Endometrium (tissue), 2 donors: Measurements from ENCODE around the gene FKTN.

Experiments
- FAIRE-seq: peaks from 2 replicates; lab custom pipeline; 2012; peaks lifted over from hg19 to GRCh38; lab: Jason Lieb, UNC
- donor health status: control.
- donor health status: control.

The FKTN gene

DNA sequence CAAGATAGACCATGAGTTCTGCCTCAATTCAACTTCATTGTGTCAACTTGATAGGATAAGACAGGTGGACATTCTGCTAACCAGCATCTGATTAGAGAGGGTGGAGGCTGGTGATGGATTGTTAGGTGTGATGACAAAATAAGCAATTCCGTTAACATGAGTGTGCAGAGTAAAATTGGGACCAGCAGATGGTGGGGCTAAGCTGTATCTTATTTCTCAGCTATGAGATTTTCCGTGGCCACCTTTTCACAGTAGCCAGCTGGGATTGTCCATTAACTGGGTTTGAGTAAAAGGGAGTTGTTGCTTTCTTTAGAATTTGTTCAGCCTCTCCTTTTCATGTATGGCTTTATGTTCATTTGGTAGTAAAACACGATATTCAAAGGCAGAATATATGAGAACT, 75.5 kb downstream of the FKTN start:
- no peak for FAIRE-seq

DNA sequence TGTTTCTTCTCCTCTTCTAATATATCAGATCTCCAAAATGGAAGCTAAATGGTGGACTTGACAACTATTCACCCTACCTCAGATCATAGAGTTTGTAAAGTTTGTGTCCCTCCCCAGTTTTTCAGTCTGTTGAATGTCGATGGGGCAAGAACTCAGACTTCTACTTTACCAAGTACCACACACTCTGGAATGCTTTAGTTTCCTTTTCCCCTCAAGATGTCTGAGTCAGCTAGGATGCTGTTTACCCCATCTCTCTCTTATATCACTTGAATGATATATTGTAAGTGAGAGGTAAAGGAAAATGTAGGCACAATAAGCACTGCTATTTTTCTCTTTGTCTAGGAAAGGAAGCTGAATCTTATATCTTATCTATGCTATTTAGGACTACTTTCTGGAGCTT, 78.4 kb downstream of the FKTN start:
- FAIRE-seq: no peak

DNA sequence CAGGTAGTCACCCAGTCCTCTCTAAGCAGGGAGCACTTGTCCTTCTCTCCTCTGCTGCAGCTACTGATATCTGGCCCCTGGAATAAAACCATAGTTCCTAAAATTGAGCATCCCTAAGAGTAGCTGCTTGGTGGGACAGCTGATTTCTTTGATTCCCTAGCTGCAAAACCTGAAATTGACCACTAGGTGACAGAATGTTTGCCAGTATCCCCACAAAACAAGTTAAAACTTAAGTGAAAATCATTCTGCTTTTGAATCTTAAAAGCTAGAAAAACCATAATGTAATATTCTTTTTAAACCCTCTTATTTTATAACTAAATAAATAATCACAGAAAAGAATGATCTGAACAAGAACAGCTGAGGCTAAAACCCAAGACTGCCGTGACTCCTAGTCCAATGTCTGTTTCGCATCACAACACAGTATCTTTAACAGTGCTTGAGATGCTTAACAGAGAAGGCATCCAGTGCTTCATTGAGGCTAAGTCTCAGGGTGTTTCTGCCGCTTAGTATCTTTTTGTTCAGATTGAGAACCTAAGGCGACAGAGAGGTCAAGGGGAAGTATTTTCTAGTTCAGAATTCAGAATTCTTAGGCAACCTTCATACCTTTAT, 80.0 kb downstream of the FKTN start:
- FAIRE-seq: no peak

DNA sequence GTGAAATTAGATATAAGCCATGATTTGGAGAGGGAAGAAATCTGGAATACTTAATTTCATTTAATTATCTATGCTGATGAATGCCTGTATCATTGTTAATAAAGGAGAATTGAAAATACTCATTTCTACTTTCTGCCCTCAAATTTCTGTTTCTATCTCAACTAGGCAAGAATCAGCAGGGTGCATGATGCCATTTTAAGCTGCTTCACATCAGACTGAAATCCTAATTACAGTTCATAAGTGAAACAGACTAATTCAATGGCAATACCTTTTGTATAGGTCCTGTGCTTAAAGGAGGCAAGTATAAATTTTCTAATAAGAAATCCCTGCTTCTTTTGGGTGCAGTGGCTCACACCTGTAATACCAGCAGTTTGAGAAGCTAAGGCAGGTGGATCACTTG, 82.0 kb downstream of the FKTN start:
- no peak for FAIRE-seq

DNA sequence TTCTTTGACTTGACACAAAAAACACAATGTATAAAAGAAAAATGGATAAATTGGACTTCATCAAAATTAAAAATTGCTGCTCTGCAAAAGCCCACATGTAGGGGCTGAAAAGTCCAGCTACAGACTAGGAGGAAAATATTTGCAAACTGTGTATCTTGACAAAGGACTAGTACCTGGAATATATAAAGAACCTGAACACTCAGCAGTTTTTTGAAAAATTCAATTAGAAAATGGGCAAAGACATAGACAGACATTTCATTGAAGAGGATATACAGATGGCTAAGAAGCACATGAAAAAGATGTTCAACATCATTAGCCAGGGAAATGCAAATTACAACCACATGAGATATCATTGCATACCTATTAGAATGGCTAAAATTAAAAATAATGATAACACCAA, 85.9 kb downstream of the FKTN start:
- no peak for FAIRE-seq

DNA sequence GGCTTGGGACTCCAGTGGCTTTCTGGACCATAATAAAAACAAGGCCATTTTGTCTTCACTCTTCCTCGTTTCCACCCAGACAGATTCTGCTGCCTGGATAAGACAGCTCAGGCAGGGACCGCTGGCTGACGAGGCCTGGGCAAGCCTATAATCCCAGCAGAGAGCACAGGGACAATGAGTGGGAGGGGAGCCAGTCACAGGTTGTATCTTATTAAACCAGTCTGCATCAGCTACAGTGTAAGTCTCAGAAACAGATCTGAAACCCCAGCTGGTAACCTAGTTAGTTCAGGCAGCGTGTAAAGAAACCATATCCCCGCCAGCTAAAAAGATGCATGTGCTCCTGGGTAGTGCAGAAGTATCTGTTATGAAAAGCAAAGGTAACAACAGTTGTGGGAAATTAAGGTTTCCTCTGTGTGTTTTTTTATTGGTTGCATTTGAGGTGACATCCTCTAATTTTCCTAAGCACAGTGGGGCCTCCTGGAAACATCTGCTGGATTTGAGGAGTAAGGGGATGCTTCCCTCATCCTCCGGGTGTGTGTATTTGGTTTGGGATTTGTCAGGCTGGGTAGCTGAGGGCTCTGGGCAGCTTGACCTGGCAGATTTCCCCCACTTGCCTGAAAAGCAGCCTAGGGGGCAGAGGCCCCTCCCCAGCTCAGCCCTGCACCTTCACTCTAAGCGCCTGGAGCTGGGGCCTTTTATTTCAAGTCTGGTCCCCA, 89.1 kb downstream of the FKTN start:
- no peak for FAIRE-seq

DNA sequence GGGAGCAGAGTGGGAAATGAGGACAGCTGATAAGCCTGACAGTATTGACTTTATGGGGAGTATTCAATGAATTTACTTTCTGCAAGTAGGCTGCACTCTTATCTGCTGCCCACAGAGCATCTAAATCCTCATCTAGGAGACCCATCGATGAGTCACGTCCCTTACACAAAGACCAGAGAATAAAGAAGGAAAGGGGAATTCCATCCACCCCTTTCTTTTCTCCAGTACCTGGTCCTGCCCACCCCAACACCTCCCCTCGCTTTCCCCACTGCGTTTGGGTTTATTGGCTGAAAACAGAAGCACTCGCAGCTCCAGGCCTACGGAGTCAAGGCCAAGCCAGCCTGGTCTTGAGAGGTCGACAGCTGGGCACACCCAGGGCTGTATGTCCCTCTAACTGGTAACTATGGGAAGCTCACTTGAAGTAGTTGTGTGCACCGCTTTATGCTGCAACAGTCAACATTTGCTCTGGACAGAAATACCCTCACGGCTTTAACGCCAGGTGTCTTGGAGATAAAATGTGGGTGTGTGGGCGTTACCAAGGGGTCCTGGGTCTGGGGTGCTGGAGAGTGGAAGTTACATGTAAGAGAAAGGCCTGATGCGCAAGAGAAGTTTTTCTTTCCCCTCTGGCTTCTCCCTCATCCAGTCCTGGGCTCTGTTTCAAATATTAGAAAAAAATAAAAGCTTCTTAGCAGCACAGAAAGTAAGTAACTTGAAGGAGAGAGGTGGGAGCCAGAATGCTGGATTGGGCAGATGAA, 89.8 kb downstream of the FKTN start:
- no peak for FAIRE-seq

DNA sequence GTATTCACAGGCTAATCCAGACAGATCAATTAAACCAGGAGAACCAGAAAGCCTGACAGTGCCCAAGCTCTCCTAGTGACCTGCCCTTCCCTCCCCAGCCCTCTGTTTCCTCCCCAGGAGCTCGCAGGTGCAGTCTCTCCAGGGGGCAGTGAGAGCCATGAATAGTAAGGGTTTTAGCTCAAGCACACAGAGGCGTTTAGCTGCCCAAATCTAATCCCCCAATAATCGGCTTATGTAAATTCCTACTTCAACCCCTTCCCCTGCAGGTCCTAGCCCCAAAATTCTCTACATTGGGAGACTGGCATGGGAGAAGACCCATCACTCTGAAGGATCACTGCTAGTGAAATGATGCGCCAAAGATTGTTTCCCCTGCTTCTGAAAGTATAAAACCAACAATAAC, 93.9 kb downstream of the FKTN start:
- FAIRE-seq: no peak

DNA sequence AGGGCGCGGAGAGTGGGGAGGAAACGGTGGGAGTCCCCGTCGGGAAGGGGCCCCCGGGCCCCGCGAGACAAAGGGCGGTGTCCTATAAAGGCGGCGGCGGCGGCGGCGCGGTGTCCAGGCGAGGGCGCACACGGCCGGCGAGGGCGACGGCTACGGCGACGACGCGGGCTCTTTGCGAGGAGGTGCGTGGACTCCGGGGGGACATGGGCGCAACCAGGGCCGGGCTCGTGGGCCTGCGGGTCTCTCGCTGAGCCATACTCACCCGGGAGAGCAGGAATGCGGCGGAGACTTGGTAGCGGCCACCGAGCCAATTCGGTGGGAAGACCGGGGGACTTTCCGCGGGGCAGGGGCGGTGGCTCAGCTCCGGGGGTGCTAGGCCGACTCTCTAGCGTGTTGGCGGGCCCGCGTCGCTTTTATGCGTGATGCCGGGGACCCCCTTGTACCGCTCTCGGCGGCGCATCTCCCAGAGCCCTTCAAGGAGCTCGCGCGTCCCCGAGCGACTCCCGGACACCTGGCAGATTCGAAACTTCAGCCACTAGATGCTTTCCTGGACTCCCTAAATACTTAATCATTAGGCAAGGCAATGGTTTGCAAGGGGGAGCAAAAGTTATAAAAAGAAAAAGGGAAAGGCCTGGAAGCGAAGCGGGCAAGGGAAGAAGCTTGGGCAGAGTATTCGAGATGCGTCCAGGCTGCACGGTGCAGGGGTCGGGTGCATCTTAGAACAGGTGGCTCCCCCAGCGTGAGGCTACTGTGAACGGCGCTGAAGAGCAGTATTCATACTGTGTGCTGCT, 98.4 kb downstream of the FKTN start:
- no peak for FAIRE-seq

DNA sequence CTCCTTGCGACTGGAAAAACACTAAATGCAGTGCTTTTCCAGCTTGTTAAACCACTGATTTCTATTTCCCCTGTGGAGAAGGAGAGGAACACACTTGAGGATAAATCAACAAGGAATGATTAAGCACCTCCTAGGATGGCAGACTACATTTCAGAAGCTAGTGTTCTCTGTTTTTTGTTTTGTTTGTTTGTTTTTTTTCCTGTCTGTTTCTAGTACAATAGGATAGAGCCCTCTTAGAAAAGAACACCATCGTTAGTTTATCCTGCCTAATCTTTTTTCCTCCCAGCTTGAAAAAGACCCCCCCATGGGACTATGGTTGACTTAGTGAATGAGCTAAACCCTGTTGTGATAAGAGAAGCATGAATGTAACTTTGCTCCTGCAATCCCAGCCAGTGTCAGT, 100.4 kb downstream of the FKTN start:
- FAIRE-seq: no peak

DNA sequence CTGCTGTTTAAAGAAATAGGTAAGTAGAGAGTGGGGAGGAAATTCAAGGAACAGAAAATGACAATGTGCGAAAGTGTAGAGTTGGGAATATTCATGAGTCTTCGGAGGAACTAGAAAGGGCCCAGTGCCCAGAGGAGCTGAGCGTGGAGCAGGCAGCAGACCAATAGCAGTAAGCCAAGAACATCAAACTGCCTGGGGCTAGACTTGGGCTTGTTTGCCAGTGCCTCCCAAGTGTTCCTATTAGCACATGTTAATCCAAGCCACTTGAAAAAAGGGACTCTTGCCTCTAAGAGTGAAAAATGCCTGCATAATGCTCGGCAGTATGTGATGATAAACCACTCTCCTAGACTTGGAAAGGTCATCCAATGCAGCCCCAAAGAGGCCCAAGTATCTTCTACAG, 103.1 kb downstream of the FKTN start:
- no peak for FAIRE-seq

DNA sequence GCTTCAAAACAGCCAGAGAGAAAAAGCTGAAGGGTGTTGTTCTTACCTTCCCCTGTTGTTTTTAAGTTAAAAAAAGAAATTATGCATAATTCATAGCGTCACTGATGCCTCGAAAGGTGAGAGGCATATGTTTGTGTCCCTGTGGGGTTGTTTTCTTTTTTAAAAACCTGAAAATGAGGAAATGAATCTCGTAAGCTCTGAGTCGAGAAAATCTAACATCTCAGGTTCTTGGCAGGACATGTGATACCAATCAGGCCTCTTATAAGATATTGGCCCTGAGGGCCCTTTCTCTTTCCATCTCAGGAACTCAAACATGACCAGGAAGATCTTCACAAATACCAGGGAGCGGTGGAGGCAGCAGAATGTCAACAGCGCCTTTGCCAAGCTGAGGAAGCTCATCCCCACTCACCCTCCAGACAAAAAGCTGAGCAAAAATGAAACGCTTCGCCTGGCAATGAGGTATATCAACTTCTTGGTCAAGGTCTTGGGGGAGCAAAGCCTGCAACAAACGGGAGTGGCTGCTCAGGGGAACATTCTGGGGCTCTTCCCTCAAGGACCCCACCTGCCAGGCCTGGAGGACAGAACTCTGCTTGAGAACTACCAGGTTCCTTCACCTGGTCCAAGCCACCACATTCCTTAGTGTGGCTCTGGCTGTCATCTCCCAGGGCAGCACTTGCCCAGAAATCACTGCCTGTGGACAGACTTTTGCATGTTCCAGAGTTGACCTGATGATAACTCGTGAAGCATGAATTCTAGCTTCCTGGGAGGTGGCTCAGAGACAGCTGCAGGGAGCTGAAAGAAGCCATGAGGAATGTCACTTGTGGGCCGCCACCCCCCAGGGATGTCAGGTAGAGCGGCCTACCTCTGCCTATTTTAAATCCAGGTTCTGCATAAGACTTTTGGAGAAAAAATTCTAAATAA, 104.5 kb downstream of the FKTN start, which contains the start of gene TAL2:
Gene TAL2, plus strand, starts transcription at position 274 of the 921 bp plus-strand sequence. Its CDS starts 40 bp downstream, at position 314.
- FAIRE-seq: no peak

DNA sequence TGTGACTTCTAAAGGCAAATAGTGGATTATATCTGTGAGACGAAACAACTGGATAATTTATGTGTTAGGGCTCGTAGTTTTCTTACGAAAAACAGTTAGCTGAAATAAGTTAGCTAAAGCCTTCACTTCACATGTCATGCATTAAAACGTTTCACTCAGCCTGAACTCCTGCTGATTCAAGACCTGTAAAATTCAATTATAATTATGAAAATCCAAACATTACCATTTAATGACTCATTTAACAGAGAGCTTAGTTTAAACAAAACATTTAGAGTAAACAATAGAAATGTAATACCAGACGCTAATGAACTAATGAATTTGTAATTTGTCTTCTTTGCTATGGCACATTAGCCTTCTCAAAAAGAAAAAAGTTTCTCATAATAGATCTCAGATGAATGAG, 106.0 kb downstream of the FKTN start:
- no peak for FAIRE-seq

DNA sequence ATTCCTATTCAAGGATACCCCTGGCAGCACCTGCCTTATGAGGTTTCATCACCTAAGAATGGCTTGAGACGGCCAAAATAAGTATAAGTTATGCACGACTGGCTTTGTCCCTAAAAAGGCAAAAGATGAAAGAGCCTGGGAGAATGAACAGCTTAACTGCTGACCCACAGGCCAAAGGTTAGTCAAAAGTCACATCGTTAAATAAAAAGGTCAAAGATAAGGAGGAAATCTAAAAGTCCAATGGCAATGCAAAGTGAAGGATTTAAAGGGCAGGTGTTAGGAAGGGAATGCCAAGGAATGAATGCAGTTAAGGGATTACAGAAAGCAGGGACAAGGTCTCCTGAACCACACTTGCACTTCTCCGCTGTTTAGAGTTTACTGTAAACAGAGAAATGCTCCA, 109.9 kb downstream of the FKTN start:
- FAIRE-seq: no peak

DNA sequence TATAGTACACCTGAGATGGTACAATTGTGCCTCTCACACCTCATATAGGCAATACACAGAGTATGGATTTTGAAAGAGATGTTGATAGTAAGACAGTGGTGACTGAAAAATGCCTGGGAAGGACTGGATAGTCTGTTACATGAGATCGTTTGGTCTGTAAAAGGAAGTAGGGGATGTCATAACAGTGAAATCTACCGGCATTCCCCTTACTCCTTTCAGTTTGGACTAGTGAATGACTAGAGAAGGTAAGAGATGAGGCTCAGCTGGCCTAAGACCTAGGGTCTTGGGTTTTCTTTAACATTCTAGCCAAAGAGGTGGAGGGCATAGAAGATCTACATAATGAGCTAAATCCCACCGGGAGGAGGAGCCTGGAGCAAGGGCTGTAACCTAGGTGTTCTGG, 112.4 kb downstream of the FKTN start:
- no peak for FAIRE-seq

DNA sequence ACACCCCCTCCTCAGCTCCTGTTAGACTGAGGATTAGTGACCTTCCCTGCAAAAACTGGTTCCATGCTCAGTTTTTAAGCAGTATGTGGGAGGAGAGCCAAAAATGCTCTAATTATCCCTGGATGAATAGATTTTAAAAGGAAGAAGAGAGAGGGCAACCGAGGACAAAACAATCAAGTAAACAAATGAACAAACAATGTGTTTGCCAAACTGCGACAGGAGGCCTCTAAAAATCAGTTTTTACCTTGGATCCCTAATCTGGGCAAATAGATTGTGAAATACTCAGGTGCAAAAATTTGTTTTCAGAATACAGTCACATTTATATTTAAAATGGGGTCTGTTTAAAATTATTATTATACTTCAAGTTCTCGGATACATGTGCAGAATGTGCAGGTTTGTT, 112.8 kb downstream of the FKTN start:
- FAIRE-seq: no peak

DNA sequence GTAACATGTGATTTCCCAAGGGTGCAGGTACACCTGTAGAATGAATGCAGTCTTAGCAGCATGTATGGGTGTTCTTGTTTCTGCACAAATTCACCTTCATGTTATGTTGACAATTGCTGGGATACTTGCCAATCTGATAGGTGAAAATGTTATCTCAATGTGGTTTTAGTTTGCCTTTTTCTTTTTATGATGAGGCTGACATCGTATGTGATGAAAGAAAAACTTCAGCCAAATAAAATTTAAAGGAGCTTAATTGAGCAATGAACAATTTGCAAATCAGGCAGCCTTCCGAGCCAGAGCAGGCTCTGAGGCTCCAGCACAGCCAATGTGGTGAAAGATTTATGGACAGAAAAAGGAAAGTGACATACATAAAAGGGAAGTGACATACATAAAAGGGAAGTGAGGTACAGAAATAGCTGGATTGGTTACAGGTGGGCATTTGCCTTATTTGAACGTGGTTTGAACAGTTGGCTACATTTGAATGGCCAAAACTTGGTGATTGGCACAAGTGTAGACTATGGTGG, 114.8 kb downstream of the FKTN start:
- FAIRE-seq: no peak

DNA sequence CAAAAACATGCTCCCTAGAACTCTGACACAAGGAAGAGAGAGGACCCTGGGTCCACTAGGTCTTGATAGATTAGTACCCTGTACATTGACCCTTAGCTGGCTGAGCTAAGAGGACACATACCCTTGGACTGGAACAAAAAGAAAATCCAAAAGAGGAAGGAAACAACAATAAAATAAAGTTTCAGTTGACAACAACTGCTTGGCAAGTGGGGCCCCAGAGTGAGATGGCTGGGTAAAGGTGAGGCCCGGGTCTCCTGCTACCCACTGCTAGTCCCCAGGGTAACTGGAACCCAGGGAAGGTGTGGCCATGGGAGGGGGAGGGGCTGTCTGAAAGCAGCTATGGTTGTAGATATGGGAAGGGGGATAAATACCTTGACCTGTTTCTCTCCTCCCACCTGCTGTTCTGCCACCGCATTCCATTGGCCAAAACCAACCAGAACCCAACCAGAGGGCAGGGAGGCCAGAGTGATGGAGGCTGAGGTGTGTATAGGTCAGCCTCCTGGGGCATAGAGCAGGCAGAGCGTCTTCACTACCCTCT, 116.0 kb downstream of the FKTN start:
- no peak for FAIRE-seq

DNA sequence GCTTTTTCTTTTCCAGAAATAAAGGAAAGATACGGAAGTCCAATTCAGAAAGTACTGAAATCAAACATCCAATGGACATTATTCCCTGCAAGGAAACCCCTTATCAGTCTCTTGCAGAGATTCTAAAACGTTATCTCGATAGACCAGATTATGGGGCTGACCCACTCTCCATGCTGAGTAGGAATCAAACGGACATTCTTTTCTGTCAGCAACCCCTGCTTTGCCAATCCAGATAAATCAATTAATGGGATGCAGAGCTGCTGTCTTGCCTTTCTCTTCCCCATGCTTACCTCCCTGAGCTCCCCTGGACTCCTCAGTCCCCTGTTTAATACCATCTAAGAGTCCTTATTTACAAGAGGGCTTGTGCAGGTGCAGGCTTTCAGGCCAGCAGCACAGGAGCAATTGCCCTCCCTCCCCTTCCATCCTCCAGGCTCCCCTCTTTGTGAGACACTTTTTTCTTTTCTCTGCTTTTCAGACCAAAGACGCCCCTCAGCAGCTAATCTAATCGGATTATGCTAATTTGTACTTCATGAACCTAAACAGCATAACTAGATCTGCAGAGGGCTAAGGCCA, 118.5 kb downstream of the FKTN start:
- FAIRE-seq: no peak

DNA sequence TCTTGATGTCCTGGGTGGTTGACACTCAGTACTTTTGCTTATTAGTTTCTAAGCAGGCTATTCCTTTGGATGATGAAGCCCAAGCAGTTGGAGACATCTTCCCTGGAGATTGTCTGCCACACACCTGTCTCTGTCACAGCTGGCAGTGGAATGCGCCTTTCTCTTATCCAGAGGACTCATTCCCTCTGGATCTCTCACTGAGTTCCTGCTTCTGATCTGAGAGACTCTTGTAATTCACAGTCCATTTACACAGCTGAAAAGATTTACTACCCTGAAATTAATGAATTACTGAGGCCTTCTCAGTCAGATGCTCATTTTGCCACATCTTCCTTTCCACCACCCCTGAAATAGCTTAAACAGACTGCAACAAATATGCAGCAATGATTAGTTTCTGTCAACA, 120.2 kb downstream of the FKTN start:
- no peak for FAIRE-seq

DNA sequence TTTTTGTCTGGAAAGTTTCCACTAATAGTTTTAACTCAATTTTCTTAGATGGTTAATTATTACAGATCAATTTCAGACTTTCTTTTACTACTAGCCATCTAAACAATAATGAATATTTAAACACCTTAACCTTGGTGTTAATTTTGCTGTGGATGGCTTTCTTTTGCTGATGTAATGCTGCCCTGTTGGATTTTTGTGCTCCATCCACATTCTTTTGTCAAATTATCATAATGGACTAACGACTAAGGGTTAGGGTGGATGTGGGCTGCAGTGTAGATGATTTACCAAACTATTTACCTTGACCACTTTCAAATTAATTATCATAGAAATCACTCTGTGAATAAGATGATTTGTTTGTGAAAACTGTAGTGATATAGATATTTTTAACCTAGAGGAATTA, 120.8 kb downstream of the FKTN start:
- FAIRE-seq: no peak
